Panc1 (cell line): ENCODE data around the gene RMRP. TPM values are rescaled to one million over a fixed set of nuclear protein-coding genes. Genes with fewer than 3 reads are reported as not detected.
A peak's percentile ranks its signal among the peaks of the same experiment; 100 is the strongest.

Experiments
- ATAC-seq: fragments of 200-7000 bp; cut with Tn5 transposase; 2 replicates; pipeline ENCODE4 v1.9.1; 2020; ENCODE audit warnings: mild to moderate bottlenecking, moderate library complexity
- BruUV-seq: library from RNA; stranded (reverse); fragments of 400-500 nt; replicated peaks from 2 replicates; lab custom pipeline; 2021; lab: Mats Ljungman, UMichigan
- CTCF ChIA-PET: fragments of 300-600 bp; sonication (Branson Sonifier 250); formaldehyde crosslinking; loops from one replicate; lab custom pipeline; 2022; ENCODE audit warnings: antibody characterized with exemption; lab: Charles Lee
- POLR2A ChIA-PET: fragments of 300-600 bp; sonication (Branson Sonifier 250); formaldehyde crosslinking; loops from one replicate; lab custom pipeline; 2022; ENCODE audit warnings: antibody characterized with exemption; lab: Charles Lee
- DNase-seq: peaks from one replicate; pipeline ENCODE4 v3.0.0-alpha.2; 2010; ENCODE audit warnings: low read depth, low spot score
- H3K27ac ChIP-seq: 2 replicates; pipeline ENCODE4 v1.5.1; 2011; ENCODE audit warnings: mild to moderate bottlenecking, low read length, inconsistent platforms
- H3K27me3 ChIP-seq: fragments of 200-500 bp; sonication (Bioruptor generic); 2 replicates; pipeline ENCODE4 v1.6.0; 2014; ENCODE audit warnings: low read length, inconsistent platforms; ENCODE audit not compliant: control insufficient read depth, insufficient read depth
- H3K36me3 ChIP-seq: fragments of 200-500 bp; sonication (Bioruptor generic); 2 replicates; pipeline ENCODE4 v1.5.1; 2014; ENCODE audit warnings: inconsistent platforms, mild to moderate bottlenecking, low read length, moderate library complexity; ENCODE audit not compliant: control insufficient read depth, insufficient read depth
- H3K4me1 ChIP-seq: 2 replicates; pipeline ENCODE4 v1.5.1; 2011; ENCODE audit warnings: inconsistent platforms, mild to moderate bottlenecking, low read length, moderate library complexity; ENCODE audit not compliant: control insufficient read depth, insufficient read depth
- H3K4me3 ChIP-seq, 2 experiments: 2 replicates each; pipeline ENCODE4 v1.5.1; 2011 to 2012; ENCODE audit warnings: low read depth in 2 of 2, low read length in 2 of 2, mild to moderate bottlenecking in 2 of 2, inconsistent platforms in 1 of 2, moderate library complexity in 1 of 2
- H3K9me3 ChIP-seq: fragments of 200-500 bp; sonication (Bioruptor generic); 2 replicates; pipeline ENCODE4 v1.5.1; 2014; ENCODE audit warnings: low read depth, mild to moderate bottlenecking, inconsistent platforms, low read length, moderate library complexity; ENCODE audit not compliant: control insufficient read depth, insufficient read depth
- POLR2AphosphoS5 ChIP-seq: IDR thresholded peaks from 2 replicates; pipeline ENCODE4 v1.6.1; 2012; ENCODE audit warnings: mild to moderate bottlenecking, low read depth, low read length, moderate library complexity
- SIN3A ChIP-seq: IDR thresholded peaks from 2 replicates; pipeline ENCODE4 v1.6.1; 2012; ENCODE audit warnings: low read depth, mild to moderate bottlenecking, low read length, moderate library complexity, borderline replicate concordance; ENCODE audit not compliant: insufficient read depth
- TCF7L2 ChIP-seq: IDR thresholded peaks from 2 replicates; pipeline ENCODE4 v1.6.1; 2011; ENCODE audit warnings: mild to moderate bottlenecking, low read depth, low read length, inconsistent platforms
- in situ Hi-C: cut with HindIII; loops from 2 replicates; pipeline ENCODE4 v1.10.0; 2016; ENCODE audit warnings: low sequenced_read_pairs, low pct_unique_long_range_greater_than_20kb
- intact Hi-C: fragments of 100-400 bp; cut with micrococcal nuclease; formaldehyde crosslinking; loops from one replicate; pipeline ENCODE4 v1.10.0; 2022; ENCODE audit not compliant: unreplicated experiment
- total RNA-seq: library from RNA; stranded (reverse); gene quantifications from one replicate; pipeline ENCODE4 v1.2.1, GENCODE V29; 2021; ENCODE audit not compliant: unreplicated experiment
- TF ChIP-seq, protein P1 (sequence below), 2 experiments: IDR thresholded peaks; 2 replicates each; pipeline ENCODE4 v1.6.1; 2011 to 2012; ENCODE audit warnings: low read depth in 2 of 2, control low read depth in 1 of 2, low read length in 1 of 2, mild to moderate bottlenecking in 1 of 2, moderate library complexity in 1 of 2; ENCODE audit not compliant: insufficient read depth in 1 of 2
- TF ChIP-seq, protein P2 (sequence below): fragments of 450-650 bp; IDR thresholded peaks from 2 replicates; pipeline ENCODE4 v1.5.1; 2017; ENCODE audit warnings: mild to moderate bottlenecking

The RMRP gene
- total RNA-seq, 1 experiment from 2014 or later: 29,896 TPM

DNA sequence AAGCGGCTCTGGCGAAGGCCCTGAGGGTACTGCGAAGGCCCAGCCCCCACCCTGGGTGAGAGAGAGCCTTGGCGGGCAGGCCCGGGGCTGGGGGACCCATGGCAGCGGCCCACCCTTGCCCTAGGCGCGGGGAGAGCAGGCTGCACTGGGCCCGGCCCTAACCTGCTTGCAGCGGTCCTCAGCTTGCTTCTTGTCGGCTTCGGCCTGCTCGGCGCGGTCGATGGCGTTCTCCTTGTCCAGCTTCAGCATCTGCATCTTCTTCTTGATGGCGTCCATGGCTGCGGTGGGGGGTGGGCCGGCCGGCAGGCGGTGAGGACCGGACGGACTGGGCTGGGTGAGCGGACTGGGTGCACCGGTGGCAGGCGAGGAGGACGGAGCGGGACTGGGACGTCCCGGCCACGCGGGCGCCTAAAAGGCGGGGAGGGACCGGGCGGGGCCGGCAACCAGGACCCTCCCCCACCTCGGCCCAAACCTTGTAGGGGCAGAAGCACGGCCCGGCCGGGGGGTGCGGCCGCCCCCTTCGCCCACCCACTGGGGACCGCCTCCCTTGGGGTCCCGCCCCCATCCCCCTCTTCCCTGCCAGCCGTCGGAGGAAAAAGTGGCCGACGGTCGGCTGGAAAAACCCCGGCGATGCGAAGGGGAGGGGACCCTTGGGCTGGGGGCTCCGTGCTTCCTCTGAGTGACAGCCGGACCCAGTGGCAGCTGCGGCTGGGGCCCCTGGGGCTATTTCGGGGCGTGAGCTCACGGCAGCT lies 31.9 kb upstream of the RMRP start, which contains the start of gene TPM2:
Gene TPM2, minus strand, starts transcription at position 384 of the 752 bp plus-strand sequence. Its CDS starts 108 bp downstream, at position 276.
- in situ Hi-C loops (no loop called here), intact Hi-C loops (loop anchor here (5.0 kb wide), 1 partner anchor 32 kb away; the partner anchor contains the start of genes CCDC107 and RMRP)
- DNase-seq (no peak), ATAC-seq (peak; percentile 87)
- POLR2A ChIA-PET: interaction anchor here (0.5 to 0.7 kb wide), 7 partner anchors 23 to 479 kb away, joined by 3 to 7 read pairs (median 4); partner anchors contain the start of gene CCDC107
- CTCF ChIA-PET: interaction anchor here (0.6 to 1.8 kb wide), 5 partner anchors 24 to 41 kb away, joined by 3 to 6 read pairs (median 4); partner anchors contain the start of genes ARHGEF39, CCDC107 and RMRP
- no peaks in the 10 kb centered on the region for H3K9me3 ChIP-seq
- H3K27me3 ChIP-seq: no peaks in the 10 kb centered on the region
- BruUV-seq: no TSS peak
- TF ChIP-seq POLR2AphosphoS5: peak; percentile 99
- TF ChIP-seq, protein P1, sequence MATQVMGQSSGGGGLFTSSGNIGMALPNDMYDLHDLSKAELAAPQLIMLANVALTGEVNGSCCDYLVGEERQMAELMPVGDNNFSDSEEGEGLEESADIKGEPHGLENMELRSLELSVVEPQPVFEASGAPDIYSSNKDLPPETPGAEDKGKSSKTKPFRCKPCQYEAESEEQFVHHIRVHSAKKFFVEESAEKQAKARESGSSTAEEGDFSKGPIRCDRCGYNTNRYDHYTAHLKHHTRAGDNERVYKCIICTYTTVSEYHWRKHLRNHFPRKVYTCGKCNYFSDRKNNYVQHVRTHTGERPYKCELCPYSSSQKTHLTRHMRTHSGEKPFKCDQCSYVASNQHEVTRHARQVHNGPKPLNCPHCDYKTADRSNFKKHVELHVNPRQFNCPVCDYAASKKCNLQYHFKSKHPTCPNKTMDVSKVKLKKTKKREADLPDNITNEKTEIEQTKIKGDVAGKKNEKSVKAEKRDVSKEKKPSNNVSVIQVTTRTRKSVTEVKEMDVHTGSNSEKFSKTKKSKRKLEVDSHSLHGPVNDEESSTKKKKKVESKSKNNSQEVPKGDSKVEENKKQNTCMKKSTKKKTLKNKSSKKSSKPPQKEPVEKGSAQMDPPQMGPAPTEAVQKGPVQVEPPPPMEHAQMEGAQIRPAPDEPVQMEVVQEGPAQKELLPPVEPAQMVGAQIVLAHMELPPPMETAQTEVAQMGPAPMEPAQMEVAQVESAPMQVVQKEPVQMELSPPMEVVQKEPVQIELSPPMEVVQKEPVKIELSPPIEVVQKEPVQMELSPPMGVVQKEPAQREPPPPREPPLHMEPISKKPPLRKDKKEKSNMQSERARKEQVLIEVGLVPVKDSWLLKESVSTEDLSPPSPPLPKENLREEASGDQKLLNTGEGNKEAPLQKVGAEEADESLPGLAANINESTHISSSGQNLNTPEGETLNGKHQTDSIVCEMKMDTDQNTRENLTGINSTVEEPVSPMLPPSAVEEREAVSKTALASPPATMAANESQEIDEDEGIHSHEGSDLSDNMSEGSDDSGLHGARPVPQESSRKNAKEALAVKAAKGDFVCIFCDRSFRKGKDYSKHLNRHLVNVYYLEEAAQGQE (IDR thresholded peaks at IDR 0.05; ENCODE audit: insufficient read depth in 1 of 2, low read depth in 2 of 2, low read length in 1 of 2): peak in 1 of 2 experiments; percentile 56; a peak in 1 of 4 replicates
- TF ChIP-seq, protein P2, sequence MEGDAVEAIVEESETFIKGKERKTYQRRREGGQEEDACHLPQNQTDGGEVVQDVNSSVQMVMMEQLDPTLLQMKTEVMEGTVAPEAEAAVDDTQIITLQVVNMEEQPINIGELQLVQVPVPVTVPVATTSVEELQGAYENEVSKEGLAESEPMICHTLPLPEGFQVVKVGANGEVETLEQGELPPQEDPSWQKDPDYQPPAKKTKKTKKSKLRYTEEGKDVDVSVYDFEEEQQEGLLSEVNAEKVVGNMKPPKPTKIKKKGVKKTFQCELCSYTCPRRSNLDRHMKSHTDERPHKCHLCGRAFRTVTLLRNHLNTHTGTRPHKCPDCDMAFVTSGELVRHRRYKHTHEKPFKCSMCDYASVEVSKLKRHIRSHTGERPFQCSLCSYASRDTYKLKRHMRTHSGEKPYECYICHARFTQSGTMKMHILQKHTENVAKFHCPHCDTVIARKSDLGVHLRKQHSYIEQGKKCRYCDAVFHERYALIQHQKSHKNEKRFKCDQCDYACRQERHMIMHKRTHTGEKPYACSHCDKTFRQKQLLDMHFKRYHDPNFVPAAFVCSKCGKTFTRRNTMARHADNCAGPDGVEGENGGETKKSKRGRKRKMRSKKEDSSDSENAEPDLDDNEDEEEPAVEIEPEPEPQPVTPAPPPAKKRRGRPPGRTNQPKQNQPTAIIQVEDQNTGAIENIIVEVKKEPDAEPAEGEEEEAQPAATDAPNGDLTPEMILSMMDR: no peak
- TF ChIP-seq TCF7L2: no peak; the same call in 1 of the 2 replicates
- TF ChIP-seq SIN3A: peak; percentile 90; the same call in 1 of the 2 replicates
- peak within 1 kb of the TSS; percentile 93 for H3K27ac ChIP-seq
- H3K4me1 ChIP-seq: peaks cover 31% of the 10 kb centered on the region
- peaks cover 10% of the 10 kb centered on the region; the same call in 1 of the 2 replicates for H3K36me3 ChIP-seq
- peak within 1 kb of the TSS; percentile 71 to 89 for H3K4me3 ChIP-seq

DNA sequence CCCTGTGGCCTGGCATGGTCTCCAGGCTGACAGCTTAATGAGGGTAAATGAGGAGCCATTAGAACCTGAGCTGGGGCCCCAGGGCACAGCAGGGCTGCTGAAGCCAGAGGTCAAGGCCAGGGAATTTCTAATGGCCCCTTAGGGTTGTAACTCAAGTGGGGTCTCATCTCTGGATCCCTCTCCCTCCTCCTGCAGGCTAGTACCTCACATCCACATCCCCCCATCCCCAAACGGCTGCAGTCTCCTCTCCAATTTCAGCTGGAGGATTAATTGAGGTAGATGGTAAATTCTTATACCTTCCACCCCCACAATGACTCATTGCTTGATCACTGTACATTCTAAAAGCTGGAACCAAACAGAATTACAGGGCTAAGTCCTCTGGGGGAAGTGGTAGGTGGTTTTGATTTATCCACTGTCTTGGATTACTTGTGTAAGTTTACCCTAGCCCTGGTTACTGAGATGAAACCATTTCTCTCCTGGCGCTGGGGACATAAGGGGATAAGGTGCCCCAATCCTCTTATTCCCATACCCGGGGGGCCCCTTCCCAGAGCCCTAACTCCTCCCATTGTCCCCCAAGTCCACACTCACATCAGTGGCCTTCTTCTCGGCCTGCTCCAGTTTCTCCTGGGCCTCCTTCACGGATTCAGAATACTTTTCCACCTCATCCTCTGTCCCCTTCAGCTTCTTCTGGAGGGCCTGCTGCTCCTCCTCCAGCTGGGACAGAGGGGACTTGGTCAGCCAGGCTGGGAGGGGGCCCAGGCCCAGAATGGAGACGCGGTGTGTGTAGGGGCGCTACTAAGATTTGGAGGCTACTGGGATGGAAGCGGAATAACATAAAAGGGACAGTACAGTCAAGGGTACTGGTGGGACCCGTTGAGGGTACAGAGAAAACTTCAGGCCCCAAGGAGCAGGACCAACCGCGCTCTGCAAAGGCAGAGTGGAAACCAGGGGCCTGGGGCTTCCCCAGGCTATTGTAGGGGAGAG lies 31.0 kb upstream of the RMRP start:
- in situ Hi-C loops (no loop called here), intact Hi-C loops (no loop called here)
- no peaks in the 10 kb centered on the region for H3K9me3 ChIP-seq
- H3K27ac ChIP-seq: peak overlapping the region; percentile 93
- DNase-seq: no peak
- ChIA-PET CTCF (interaction anchor here (0.6 to 1.0 kb wide), 3 partner anchors 23 to 42 kb away, joined by 3 to 6 read pairs (median 4); no protein-coding TSS in a partner anchor), POLR2A (interaction anchor here (0.6 to 0.7 kb wide), 5 partner anchors 23 to 480 kb away, joined by 3 to 11 read pairs (median 7); partner anchors contain the start of genes CCDC107 and TLN1)
- TF ChIP-seq, protein P1 (IDR thresholded peaks at IDR 0.05; ENCODE audit: insufficient read depth in 1 of 2, low read depth in 2 of 2, low read length in 1 of 2): no peak
- peaks cover 31% of the 10 kb centered on the region for H3K4me1 ChIP-seq
- H3K4me3 ChIP-seq: peak overlapping the region; percentile 71 to 89
- no peak; the same call in 1 of the 2 replicates for ATAC-seq
- no peaks in the 10 kb centered on the region for H3K27me3 ChIP-seq
- H3K36me3 ChIP-seq: peaks cover 10% of the 10 kb centered on the region; the same call in 1 of the 2 replicates
- TSS peak; percentile 75 for BruUV-seq
